A673 (cell line): ENCODE data around the gene RERE. TPM values are rescaled to one million over a fixed set of nuclear protein-coding genes. Genes with fewer than 3 reads are reported as not detected.
"Not testable (repeated sequence)": the region's sequence is repeated elsewhere in the genome, so short reads cannot be mapped to it uniquely, and the experiment has no call there.

Source experiments
- BruUV-seq: library from RNA; stranded (reverse); fragments of 400-500 nt; replicated peaks from 2 replicates; lab custom pipeline; 2021; lab: Mats Ljungman, UMichigan
- CTCF ChIA-PET: fragments of 300-600 bp; sonication (Branson Sonifier 250); formaldehyde crosslinking; loops from one replicate; lab custom pipeline; 2022; ENCODE audit warnings: antibody characterized with exemption; lab: Charles Lee
- POLR2A ChIA-PET: fragments of 300-600 bp; sonication (Branson Sonifier 250); formaldehyde crosslinking; loops from one replicate; lab custom pipeline; 2022; ENCODE audit warnings: antibody characterized with exemption; ENCODE audit not compliant: low non-redundant PET; lab: Charles Lee
- DNase-seq: peaks from one replicate; pipeline ENCODE4 v3.0.0-alpha.2; 2015; ENCODE audit warnings: low spot score
- H3K27ac ChIP-seq: fragments of 200-600 bp; sonication (generic); 2 replicates; pipeline ENCODE4 v1.5.1; 2016; ENCODE audit warnings: mixed run types, low read depth, mild to moderate bottlenecking, mixed read lengths, antibody characterized with exemption, low read length; ENCODE audit not compliant: poor library complexity, severe bottlenecking
- H3K27me3 ChIP-seq: fragments of 200-600 bp; sonication (generic); replicated peaks from 2 replicates; pipeline ENCODE4 v1.6.1; 2017; ENCODE audit warnings: mixed run types, low read depth, mild to moderate bottlenecking, mixed read lengths, antibody characterized with exemption, low read length; ENCODE audit not compliant: insufficient read depth, poor library complexity
- H3K36me3 ChIP-seq: fragments of 200-600 bp; sonication (generic); 2 replicates; pipeline ENCODE4 v1.6.1; 2016; ENCODE audit warnings: mixed run types, mild to moderate bottlenecking, mixed read lengths, antibody characterized with exemption, low read length; ENCODE audit not compliant: insufficient read depth, poor library complexity, severe bottlenecking
- H3K4me1 ChIP-seq: fragments of 200-600 bp; sonication (generic); 2 replicates; pipeline ENCODE4 v1.6.1; 2017; ENCODE audit warnings: mixed run types, mild to moderate bottlenecking, mixed read lengths, antibody characterized with exemption, low read length; ENCODE audit not compliant: insufficient read depth, poor library complexity, severe bottlenecking
- H3K4me3 ChIP-seq: fragments of 200-600 bp; sonication (generic); 2 replicates; pipeline ENCODE4 v1.5.1; 2016; ENCODE audit warnings: low read depth, mixed run types, mild to moderate bottlenecking, mixed read lengths, low read length; ENCODE audit not compliant: poor library complexity, severe bottlenecking
- H3K9me3 ChIP-seq: fragments of 200-600 bp; sonication (generic); 2 replicates; pipeline ENCODE4 v1.6.1; 2016; ENCODE audit warnings: mixed run types, low read depth, mild to moderate bottlenecking, mixed read lengths, antibody characterized with exemption, low read length; ENCODE audit not compliant: poor library complexity, severe bottlenecking
- EZH2 ChIP-seq: fragments of 200-600 bp; sonication (generic); IDR thresholded peaks from 2 replicates; pipeline ENCODE4 v1.6.1; 2017; ENCODE audit warnings: borderline replicate concordance, low read depth, mild to moderate bottlenecking, mixed read lengths, antibody characterized with exemption, low read length; ENCODE audit not compliant: poor library complexity, severe bottlenecking
- intact Hi-C: fragments of 100-400 bp; cut with micrococcal nuclease; formaldehyde crosslinking; loops from one replicate; pipeline ENCODE4 v1.10.0; 2022; ENCODE audit not compliant: unreplicated experiment
- total RNA-seq: library from RNA; stranded (reverse); gene quantifications from 2 replicates; pipeline ENCODE4 v1.2.3, GENCODE V29; 2021
- TF ChIP-seq, protein P1 (sequence below): fragments of 300-800, 200-600 bp; sonication (generic); conservative IDR thresholded peaks from 2 replicates; pipeline ENCODE4 v1.5.1; 2017; ENCODE audit warnings: low read depth, mild to moderate bottlenecking, antibody characterized with exemption, low read length, moderate library complexity, mixed read lengths

Gene RERE
- total RNA-seq, 1 experiment from 2014 or later = 188 TPM

DNA sequence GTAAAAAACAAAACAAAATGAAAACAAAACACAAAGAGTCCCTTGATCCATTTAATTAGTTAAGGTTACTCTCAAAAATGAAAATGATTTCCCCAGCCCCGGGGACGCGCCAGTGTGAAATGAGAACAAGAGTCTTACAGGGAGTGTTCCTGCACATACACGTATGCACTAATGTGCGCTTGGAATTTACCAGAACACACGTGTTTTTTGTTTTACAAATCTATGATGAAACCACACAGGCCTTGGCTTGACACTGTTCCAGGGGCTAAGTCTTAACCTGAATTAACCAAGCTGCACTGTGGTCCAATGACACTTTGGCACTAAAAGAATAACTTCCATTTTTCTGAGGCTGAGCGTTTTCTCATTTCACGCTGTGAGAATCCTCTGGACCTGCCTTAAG is 435.8 kb downstream of the RERE start:
- ChIA-PET POLR2A (no interaction called here), CTCF (no interaction called here)
- TF ChIP-seq, protein P1, sequence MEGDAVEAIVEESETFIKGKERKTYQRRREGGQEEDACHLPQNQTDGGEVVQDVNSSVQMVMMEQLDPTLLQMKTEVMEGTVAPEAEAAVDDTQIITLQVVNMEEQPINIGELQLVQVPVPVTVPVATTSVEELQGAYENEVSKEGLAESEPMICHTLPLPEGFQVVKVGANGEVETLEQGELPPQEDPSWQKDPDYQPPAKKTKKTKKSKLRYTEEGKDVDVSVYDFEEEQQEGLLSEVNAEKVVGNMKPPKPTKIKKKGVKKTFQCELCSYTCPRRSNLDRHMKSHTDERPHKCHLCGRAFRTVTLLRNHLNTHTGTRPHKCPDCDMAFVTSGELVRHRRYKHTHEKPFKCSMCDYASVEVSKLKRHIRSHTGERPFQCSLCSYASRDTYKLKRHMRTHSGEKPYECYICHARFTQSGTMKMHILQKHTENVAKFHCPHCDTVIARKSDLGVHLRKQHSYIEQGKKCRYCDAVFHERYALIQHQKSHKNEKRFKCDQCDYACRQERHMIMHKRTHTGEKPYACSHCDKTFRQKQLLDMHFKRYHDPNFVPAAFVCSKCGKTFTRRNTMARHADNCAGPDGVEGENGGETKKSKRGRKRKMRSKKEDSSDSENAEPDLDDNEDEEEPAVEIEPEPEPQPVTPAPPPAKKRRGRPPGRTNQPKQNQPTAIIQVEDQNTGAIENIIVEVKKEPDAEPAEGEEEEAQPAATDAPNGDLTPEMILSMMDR = no peak
- TF ChIP-seq EZH2 = no peak
- Histone ChIP-seq H3K27ac (peak overlapping the region; percentile 28), H3K9me3 (no peaks in the 10 kb centered on the region), H3K36me3 (peaks cover 5% of the 10 kb centered on the region), H3K27me3 (no peaks in the 10 kb centered on the region), H3K4me1 (peaks cover 61% of the 10 kb centered on the region), H3K4me3 (no peak overlapping the region)
- no peak for DNase-seq
- BruUV-seq = no TSS peak
- intact Hi-C loops = no loop called here

DNA sequence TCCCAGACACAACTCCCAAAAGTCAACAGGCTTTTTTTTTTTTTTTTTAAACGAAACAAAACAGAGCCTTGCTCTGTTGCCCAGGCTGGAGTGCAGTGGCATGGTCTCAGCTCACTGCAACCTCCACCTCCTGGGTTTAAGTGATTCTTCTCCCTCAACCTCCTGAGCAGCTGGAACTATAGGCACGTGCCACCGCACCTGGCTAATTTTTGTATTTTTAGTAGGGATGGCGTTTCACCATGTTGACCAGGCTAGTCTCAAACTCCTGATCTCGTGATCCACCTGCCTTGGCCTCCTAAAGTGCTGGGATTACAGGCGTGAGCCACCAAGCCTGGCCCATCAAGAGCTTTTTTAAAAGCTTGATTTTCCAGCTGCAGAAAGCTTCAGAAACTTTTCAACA is 437.1 kb downstream of the RERE start:
- DNase-seq, intact Hi-C loops, BruUV-seq, H3K4me3 ChIP-seq, H3K9me3 ChIP-seq, POLR2A ChIA-PET, H3K36me3 ChIP-seq, CTCF ChIA-PET, H3K27me3 ChIP-seq: not testable (repeated sequence)
- H3K27ac ChIP-seq = peak overlapping the region; percentile 39
- peaks cover 52% of the 10 kb centered on the region for H3K4me1 ChIP-seq

DNA sequence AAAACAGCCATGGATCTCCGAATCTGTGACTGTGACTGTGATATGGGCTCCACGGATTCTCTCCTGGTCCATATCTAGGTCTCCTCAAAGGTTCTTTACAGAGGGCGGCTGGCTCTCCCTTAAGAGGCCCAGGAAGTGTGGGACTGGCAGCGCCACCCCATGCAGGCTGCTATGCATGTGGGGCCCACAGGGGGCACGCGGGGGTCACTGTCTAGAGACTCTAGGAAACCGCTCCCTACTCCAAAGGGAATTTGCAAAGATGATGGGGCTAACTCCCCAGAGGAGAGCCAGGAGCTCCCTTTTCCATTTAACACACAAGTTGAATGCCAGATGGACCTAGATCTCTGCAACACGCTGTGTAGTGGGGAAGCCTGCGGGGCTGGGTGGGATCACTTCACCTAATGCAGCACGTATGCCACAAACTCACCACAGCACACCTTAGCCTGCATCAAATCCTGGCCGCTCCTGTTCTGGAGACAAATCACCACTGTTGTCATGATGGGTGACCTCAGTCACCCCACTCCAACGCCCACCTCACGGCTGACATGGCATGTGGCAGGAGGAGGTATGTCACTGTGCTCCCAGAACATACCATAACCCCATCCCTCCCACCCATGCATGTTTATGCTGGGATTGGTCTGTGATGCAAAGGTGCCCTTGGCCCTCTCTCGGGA is 437.8 kb downstream of the RERE start:
- no peak for DNase-seq
- H3K4me1 ChIP-seq = peaks cover 53% of the 10 kb centered on the region
- no peak overlapping the region for H3K4me3 ChIP-seq
- BruUV-seq = no TSS peak
- TF ChIP-seq, protein P1 = no peak
- TF ChIP-seq EZH2 = no peak
- ChIA-PET CTCF (no interaction called here), POLR2A (no interaction called here)
- no peaks in the 10 kb centered on the region for H3K27me3 ChIP-seq
- intact Hi-C loops = loop anchor here (10.0 kb wide), 1 partner anchor 325 kb away; no protein-coding TSS in a partner anchor
- peaks cover 6% of the 10 kb centered on the region for H3K36me3 ChIP-seq
- peak overlapping the region; percentile 63 for H3K27ac ChIP-seq
- H3K9me3 ChIP-seq = no peaks in the 10 kb centered on the region

DNA sequence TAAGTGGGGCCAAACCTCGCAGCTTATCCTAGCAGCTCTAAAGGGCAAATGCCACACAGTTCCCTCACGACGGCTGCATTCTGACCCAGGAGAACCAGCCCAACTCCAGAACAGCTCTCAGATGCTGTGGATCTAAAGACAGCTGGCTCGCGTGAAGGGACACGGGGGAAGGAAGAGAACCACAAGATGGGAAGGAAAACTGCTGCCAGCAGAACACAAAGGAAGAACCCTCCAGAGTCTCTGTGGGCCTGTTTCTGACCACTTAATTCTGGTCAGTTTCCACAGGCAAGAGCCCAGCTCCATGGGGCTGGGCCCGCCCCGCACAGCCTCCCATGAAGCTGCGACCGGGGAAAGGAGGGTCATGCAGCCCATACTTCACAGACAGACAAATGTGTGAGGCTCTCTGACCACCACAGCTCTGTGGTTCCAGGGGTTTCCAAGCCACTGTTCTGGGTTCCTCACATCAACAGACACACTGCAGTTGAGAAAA is 438.4 kb downstream of the RERE start:
- H3K36me3 ChIP-seq = peaks cover 6% of the 10 kb centered on the region

More for the DNA sequence above, 438.4 kb downstream of the RERE start:
- H3K27me3 ChIP-seq = no peaks in the 10 kb centered on the region
- H3K4me3 ChIP-seq = no peak overlapping the region
- TF ChIP-seq, protein P1 = no peak
- TF ChIP-seq EZH2 = no peak
- DNase-seq = no peak
- intact Hi-C loops = loop anchor here (10.0 kb wide), 1 partner anchor 326 kb away; no protein-coding TSS in a partner anchor
- ChIA-PET POLR2A (no interaction called here), CTCF (no interaction called here)
- H3K9me3 ChIP-seq = no peaks in the 10 kb centered on the region
- BruUV-seq = no TSS peak
- peaks cover 56% of the 10 kb centered on the region for H3K4me1 ChIP-seq
- H3K27ac ChIP-seq = peak overlapping the region; percentile 63
